Activated T-cell treated with anti-CD3 and anti-CD28 coated beads for 24 hours (primary cell): ENCODE results near the gene KIAA0513.

Source experiments
- DNase-seq: peaks from one replicate; pipeline ENCODE4 v3.0.0-alpha.2; 2020; ENCODE audit warnings: low read depth

KIAA0513 gene

GRCh38 chr16:85004587-85005205 is 22.9 kb upstream of the KIAA0513 start:
- DNase-seq, result no peak

GRCh38 chr16:85005285-85006069 is 22.1 kb upstream of the KIAA0513 start:
- DNase-seq, result no peak

- no peak for DNase-seq
Measured at GRCh38 chr16:85006639-85007038, 21.0 kb upstream of the KIAA0513 start.

- no peak for DNase-seq
Measured at GRCh38 chr16:85007496-85008214, 19.9 kb upstream of the KIAA0513 start.

DNA sequence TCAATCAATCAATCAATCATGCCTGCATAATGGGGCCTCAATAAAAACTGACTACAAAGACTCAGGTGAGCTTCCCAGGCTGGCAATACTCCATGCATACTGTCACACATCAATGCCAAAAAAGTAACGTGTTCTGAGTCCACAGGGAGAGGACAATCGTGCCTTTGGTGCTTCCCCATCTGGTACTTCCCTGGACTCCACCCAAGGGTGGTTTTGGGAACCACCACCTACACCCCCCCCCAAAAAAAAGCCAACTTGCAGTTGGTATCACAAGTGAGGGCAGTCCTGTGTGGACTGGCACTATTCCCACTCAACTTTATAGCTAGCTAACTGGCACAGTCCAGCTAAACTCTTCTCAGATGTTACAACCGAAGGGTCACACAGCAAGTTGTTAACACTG is 19.3 kb upstream of the KIAA0513 start:
- no peak for DNase-seq

DNA sequence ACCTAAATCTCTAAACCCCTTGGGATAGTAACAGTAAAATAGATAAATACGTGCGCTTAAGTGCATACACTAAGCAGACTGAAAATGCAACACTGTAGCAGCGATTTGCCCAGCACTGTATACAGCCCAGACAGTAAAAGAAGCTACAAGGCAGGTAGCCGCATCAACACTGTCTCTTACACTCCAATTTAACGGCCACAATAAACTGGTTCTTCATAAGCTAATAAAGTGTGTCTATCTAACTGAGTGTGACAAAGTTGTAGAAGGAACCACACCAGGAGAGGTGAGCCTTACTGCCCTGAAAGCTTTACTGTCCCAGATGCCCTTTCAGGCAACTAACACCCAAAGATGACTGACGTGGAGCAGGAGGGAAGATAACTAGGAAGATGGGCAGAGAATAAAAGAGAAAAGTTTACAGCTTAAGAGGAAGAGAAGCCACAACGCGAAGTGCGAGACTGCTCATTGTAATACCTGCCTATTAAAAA is 17.1 kb upstream of the KIAA0513 start:
- DNase-seq, result no peak

GRCh38 chr16:85010931-85011845 is 16.4 kb upstream of the KIAA0513 start, which contains the start of gene ZDHHC7:
Gene ZDHHC7 (minus strand): TSS chr16:85011535. CDS start chr16:84990618, 20,917 bp downstream.
- DNase-seq, result peak; percentile 83

DNA sequence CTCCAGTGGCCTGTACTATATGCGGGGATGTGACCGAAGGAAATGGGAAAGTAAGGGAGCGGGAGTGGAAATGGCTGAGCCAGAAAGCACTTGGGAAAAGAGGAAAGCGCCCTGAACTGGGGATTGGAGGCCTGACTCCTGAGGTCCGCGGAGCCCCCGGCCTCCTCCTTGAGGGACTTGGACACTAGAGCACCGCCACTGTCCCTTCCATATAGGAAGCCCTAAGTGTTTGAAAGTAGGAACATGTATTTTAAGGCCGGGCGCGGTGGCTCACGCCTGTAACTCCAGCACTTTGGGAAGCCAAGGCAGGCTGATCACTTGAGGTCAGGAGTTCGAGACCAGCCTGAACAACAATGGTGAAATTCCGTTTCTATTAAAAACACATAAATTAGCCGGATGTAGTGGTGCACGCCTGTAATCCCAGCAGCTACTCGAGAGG is 15.7 kb upstream of the KIAA0513 start:
- no peak for DNase-seq

DNA sequence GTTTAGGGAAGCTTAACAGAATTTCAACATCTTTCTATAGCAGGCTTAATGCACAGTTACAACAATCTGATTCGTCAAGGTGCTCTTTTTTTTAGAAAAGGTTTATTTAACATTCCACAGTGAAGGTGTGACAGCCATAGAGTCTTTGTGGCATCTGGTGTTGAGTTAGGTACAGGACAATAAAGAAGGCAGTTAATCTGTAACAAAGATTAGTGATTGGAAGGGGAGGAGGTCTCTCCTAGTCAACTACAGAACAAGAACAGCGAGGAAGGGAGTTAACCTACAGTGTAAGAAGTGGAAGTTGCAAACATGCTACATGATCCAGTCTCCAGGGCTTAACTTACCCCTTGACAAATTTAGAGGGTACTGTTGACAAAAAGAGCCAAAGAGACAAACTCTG is 13.3 kb upstream of the KIAA0513 start:
- DNase-seq, result no peak

DNA sequence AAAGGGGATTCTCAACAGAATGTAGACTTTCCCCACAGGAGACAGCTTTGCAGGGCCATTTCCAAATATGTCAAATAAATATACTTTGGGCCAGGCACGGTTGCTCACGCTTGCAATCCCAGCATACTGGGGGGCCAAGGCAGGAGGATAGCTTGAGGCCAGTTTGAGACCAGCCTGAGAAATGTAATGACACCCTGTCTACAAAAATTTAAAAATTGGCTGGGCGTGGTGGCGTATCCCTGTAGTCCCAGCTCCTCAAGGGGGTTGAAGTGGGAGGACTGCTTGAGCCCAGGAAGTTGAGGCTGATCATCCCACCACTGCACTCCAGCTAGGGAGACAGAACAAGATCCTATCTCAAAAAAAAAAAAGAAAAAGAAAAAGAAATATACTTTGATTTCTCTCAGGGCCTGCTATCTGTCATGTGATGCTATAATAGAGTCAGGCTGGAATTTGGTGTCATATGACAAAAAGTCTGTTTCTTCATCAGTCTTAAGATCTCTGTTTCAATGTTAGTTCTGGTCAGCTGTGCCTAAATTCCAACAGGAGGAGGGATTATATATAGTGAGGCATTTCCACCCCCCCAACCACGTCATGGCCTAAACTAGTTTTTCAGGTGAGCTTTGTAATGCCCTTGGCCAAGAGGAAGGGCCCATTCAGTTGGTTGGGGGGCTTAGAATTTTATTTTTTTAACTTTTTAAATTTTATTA is 12.0 kb upstream of the KIAA0513 start:
- DNase-seq, result no peak

DNA sequence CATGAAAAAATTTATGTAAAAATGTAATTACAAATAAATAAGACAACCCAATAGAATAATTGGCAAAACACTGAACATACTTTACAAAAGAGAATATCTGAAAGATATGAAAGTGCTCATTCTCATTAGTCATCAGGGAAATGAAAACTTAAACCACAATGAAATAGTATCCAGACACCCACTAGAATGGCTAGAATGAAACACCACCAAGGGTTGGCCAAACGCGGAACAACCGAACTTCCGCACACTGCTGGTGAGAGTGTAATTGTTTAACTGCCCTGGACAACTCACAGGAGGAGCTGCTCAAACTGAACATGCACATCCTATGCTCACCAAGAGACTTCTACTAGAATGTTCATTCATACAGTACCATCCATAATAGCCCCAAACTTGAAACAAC is 10.4 kb upstream of the KIAA0513 start:
- DNase-seq, result no peak

DNA sequence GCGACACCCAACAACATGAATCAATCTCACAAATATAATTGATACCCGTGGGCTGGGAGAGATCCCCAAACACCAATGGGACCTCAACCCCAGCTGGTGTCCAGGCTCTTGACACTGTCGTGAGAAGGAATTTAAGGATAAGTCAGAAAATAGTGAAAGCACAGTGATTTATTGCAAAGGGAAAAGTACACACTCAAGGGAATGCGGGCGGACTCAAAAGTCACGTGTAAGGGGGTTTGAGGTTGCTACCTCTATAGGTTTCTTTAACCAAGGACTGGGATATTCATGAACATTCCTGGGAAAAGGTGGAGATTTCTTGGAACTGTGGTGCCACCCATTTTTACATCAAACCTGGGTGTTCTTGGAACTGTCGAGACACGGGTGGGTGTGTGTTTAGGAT is 10.0 kb upstream of the KIAA0513 start:
- DNase-seq, result no peak

DNA sequence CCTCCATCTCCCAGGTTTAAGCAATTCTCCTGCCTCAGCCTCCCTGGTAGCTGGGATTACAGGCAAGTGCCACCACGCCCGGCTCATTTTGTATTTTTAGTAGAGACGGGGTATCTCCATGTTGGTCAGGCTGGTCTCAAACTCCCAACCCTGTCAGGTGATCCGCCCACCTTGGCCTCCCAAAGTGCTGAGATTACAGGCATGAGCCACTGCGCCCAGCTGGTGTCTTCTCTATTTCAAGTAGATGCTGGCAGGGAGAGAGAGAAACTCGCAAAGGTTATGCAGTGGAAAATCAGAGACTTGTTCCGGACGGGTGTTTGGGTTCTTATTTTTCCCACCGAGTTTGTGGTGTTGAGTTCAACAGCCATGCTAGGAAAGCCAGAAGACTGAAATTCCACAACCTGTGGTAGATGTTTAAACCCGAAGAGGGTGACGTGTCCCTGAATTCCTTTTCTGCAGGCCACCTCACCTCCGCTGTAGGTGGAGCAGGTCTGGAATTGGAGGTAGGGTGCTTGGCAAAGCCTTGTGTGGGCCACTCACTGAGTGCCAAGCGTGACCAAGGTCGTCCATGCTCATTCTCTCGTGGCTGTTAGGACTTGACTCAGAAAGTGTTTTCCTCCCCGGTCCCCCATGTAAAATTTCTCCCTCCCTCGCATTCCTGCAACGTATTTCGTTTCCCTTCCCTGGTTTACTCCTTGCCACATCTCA is 8.9 kb upstream of the KIAA0513 start:
- no peak for DNase-seq

- no peak for DNase-seq
Measured at GRCh38 chr16:85019659-85020245, 7.8 kb upstream of the KIAA0513 start.

DNA sequence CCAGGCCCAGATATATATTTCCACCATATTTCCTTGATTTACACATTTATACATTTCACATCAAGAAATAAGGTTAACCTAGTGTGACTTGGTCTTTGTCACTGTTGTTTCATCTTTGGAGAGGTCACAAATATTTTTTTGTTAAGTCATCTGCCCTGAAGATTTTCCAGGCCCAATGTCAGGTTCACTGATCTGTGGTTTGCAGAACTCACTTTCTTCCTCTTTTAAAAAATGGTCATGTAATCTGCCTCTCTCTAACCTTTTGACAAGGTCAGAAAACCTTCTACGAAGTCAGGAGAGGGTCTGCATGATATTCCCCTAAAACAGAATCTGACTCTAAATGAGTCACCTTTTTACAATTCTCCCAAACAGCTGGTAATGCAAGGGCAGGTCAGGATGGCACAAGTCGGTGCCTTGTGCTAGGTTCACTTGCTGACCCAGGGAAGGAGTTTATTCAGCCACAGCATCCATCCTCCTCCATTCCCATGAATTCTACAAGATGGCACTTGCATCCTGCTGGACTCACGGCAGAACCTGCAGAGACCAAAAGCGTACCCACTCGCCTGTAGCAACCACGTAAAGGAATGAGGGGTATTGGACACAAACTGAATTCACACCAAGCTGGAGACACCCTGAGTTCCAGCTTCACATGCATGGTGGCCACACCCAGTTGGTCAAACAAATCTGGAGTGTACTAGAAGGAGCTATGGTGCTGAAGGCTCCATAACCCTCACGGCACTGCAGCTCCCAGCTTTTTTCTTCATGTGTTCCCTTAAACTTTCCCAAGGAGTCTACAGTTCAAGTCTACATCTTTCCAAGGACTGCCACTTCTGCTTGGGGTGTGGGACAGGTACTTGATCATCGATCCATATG is 1.6 kb upstream of the KIAA0513 start:
- no peak for DNase-seq

GRCh38 chr16:85026703-85027102 is 892 bp upstream of the KIAA0513 start:
- no peak for DNase-seq

- no peak for DNase-seq
Measured at GRCh38 chr16:85027958-85028684, 526 bp downstream of the KIAA0513 start.

DNA sequence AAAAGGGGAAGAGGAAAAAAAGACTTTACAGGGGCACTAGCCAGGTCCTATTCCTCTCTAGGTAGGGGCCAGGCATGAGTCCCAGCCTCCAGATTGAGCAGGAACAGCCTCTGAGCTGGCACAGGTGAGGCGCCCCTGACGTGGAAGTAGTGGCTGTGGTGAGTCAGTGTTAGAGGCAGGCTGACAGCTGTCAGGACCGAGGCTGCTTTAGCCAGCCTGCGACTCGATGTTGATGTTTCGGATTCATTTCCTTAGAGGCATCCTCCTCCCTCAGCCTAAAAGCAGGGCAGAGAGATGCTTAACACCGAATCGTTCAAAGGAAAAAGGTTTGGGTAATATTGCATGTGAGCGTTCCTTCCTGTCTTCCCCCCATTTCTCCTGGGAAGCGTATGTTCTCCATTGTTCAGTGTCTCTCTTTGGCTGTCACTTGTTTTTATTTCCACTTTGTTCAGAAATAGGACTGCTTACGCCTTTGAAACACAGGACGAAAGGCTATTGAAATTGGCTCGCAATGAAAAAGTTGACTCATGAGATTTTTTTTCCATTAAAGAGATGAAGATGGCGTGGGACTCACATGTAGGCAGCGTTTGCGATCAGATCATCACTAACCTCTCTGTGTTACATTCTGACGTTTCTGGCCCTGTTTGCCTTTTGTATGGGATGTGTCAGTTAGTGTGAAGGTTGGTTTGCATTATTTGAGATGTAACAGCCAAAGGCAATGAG is 1.3 kb downstream of the KIAA0513 start:
- DNase-seq, result peak; percentile 65
